Chondrocyte (in vitro differentiated cells): ENCODE results near the gene TNFAIP3. TPM values are rescaled to one million over a fixed set of nuclear protein-coding genes. Genes with fewer than 3 reads are reported as not detected.
"Not testable (repeated sequence)": the region's sequence is repeated elsewhere in the genome, so short reads cannot be mapped to it uniquely, and the experiment has no call there.

ENCODE experiments used
- DNase-seq: peaks from one replicate; pipeline ENCODE4 v3.0.0; 2021; ENCODE audit warnings: mixed read lengths, low spot score
- H3K27ac Mint-ChIP-seq: one replicate; pipeline ENCODE4 v1.8.0; 2021; ENCODE audit warnings: mild to moderate bottlenecking, moderate library complexity, mixed read lengths; ENCODE audit not compliant: unreplicated experiment
- H3K27me3 Mint-ChIP-seq: 2 replicates; pipeline ENCODE4 v1.8.0; 2021; ENCODE audit warnings: low read depth, mixed read lengths
- H3K36me3 Mint-ChIP-seq: 2 replicates; pipeline ENCODE4 v1.8.0; 2021; ENCODE audit warnings: low read depth, mixed read lengths
- H3K4me1 Mint-ChIP-seq: 2 replicates; pipeline ENCODE4 v1.8.0; 2021; ENCODE audit warnings: low read depth, mild to moderate bottlenecking, mixed read lengths
- H3K4me3 Mint-ChIP-seq: one replicate; pipeline ENCODE4 v1.8.0; 2021; ENCODE audit warnings: mild to moderate bottlenecking, moderate library complexity, mixed read lengths; ENCODE audit not compliant: unreplicated experiment
- H3K9me3 Mint-ChIP-seq: 2 replicates; pipeline ENCODE4 v1.8.0; 2021; ENCODE audit warnings: low read depth, mixed read lengths
- total RNA-seq: library from RNA; stranded (reverse); gene quantifications from 3 replicates; pipeline ENCODE4 v1.2.1, GENCODE V29; 2021
- TF ChIP-seq, protein P1 (sequence below): fragments of 200-600 bp; sonication (generic); IDR thresholded peaks from 2 replicates; pipeline ENCODE4 v1.5.0; 2021; ENCODE audit warnings: antibody characterized with exemption, mild to moderate bottlenecking, moderate library complexity

The TNFAIP3 gene
- total RNA-seq, 1 donor from 2014 or later = 7.2 TPM

DNA sequence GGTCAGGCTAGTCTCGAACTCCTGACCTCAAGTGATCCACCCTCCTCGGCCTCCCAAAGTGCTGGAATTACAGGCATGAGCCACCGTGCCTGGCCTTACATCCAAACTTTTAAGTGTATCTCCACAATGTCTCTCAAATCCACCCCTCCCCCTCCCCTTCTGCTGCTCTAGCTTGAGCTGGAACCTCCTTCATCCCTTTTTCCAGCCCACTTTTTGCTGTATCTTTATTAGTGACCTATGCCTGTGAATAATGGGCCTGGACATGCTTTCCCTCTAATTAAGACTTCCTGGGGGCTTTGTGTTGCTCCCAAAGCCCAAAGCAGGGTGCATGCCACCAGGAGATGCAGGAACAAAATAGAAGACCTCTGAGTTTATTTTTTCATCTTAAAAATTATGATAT lies 26.1 kb downstream of the TNFAIP3 start:
- Mint-ChIP-seq H3K4me1 (peaks cover 21% of the 10 kb centered on the region), H3K4me3 (no peak overlapping the region), H3K36me3 (peaks cover 3% of the 10 kb centered on the region), H3K9me3 (peaks cover 15% of the 10 kb centered on the region), H3K27me3 (no peaks in the 10 kb centered on the region), H3K27ac (no peak overlapping the region)
- no peak for DNase-seq
- TF ChIP-seq, protein P1, sequence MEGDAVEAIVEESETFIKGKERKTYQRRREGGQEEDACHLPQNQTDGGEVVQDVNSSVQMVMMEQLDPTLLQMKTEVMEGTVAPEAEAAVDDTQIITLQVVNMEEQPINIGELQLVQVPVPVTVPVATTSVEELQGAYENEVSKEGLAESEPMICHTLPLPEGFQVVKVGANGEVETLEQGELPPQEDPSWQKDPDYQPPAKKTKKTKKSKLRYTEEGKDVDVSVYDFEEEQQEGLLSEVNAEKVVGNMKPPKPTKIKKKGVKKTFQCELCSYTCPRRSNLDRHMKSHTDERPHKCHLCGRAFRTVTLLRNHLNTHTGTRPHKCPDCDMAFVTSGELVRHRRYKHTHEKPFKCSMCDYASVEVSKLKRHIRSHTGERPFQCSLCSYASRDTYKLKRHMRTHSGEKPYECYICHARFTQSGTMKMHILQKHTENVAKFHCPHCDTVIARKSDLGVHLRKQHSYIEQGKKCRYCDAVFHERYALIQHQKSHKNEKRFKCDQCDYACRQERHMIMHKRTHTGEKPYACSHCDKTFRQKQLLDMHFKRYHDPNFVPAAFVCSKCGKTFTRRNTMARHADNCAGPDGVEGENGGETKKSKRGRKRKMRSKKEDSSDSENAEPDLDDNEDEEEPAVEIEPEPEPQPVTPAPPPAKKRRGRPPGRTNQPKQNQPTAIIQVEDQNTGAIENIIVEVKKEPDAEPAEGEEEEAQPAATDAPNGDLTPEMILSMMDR = no peak

DNA sequence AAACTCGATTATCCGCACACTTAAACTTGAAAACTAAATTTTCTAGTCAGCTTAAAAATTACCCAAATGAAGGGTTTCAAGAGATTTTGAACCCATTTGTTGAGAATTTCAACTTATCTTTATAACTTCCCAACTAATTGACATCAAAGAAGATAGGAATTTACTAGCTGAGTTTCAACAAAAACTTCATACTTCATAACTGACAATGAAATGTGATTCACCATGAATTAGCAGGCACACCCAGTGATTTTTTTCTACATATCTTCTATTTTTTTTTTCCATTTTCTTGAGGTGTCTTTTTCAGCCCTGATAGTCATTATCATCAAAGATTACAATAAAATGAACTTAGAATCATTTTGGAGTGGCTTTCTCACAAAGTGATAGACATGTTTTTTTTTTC lies 26.7 kb downstream of the TNFAIP3 start:
- no peaks in the 10 kb centered on the region for H3K27me3 Mint-ChIP-seq
- peaks cover 21% of the 10 kb centered on the region for H3K4me1 Mint-ChIP-seq
- H3K27ac Mint-ChIP-seq = no peak overlapping the region
- no peaks in the 10 kb centered on the region for H3K36me3 Mint-ChIP-seq
- DNase-seq = no peak
- H3K9me3 Mint-ChIP-seq = peaks cover 10% of the 10 kb centered on the region
- H3K4me3 Mint-ChIP-seq = no peak overlapping the region
- TF ChIP-seq, protein P1 = no peak

DNA sequence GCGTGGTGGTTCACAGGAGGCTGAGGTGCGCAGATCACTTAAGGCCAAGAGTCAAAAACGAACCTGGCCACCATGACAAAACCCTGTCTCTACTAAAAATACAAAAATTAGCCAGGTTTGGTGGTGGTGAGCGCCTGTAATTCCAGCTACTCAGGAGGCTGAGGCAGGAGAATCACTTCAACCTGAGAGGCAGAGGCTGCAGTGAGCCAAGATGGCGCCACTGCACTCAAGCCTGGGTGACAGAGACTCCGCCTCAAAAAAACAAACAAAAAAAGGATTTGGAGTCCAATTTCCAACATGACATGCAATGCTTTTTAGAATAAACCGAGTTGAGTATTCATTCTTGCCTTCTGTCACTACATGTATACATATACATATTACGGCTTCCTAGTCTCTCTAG lies 27.3 kb downstream of the TNFAIP3 start:
- not testable (repeated sequence) for H3K27me3 Mint-ChIP-seq, H3K36me3 Mint-ChIP-seq, H3K27ac Mint-ChIP-seq, DNase-seq, H3K9me3 Mint-ChIP-seq, H3K4me3 Mint-ChIP-seq
- H3K4me1 Mint-ChIP-seq = peaks cover 21% of the 10 kb centered on the region

DNA sequence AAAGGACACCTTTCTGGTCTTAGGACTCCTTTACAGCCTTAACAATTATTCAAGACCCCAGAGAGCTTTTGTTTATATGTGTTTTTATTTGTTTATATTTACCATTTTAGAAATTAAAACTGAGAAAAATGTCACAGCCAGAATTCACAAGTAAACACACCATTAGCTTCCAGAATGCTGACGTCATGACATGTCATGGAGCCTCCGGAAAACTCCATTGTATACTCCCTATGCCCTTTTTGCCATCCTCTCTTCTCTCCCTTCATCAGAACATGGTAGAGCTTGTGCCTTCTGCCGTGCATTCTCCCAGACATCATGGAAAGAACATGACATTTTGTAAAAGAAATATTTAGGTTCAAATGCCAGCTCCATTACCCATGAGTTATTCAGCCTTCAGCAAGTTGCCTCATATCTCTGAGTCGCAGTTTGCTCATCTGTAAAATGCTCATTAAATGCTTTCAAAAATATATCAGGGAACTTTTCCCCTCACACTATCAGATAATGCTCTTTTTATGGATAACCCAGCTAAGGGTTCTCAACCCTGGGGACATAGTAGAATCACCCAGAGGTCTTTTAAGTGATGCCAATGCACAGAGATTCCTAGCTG lies 27.8 kb downstream of the TNFAIP3 start:
- H3K36me3 Mint-ChIP-seq = no peaks in the 10 kb centered on the region
- TF ChIP-seq, protein P1 = no peak
- peak overlapping the region; percentile 84 for H3K27ac Mint-ChIP-seq
- H3K4me3 Mint-ChIP-seq = no peak overlapping the region
- H3K27me3 Mint-ChIP-seq = no peaks in the 10 kb centered on the region
- DNase-seq = no peak
- peaks cover 2% of the 10 kb centered on the region for H3K9me3 Mint-ChIP-seq
- H3K4me1 Mint-ChIP-seq = peaks cover 21% of the 10 kb centered on the region

DNA sequence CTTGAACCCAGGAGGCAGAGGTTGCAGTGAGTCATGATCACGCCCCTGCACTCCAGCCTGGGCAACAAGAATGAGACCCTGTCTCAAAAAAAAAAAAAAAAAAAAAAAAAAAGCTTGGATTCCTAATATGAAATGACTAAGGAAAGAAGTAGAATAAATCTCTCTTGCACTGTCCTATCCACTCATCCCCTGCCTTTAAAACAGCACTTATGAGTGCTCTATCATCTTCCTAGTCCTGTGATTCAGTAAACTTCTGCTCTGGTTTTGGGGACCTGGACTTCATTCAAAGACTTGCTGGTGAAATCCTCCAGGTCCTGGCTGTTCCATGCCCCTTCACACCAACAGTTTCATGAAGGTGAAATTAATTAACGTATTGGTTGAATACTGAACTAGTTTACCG lies 29.6 kb downstream of the TNFAIP3 start:
- Mint-ChIP-seq H3K4me1 (peaks cover 21% of the 10 kb centered on the region), H3K9me3 (no peaks in the 10 kb centered on the region), H3K4me3 (no peak overlapping the region), H3K27ac (no peak overlapping the region), H3K36me3 (no peaks in the 10 kb centered on the region), H3K27me3 (no peaks in the 10 kb centered on the region)
- TF ChIP-seq, protein P1 = no peak
- no peak for DNase-seq

DNA sequence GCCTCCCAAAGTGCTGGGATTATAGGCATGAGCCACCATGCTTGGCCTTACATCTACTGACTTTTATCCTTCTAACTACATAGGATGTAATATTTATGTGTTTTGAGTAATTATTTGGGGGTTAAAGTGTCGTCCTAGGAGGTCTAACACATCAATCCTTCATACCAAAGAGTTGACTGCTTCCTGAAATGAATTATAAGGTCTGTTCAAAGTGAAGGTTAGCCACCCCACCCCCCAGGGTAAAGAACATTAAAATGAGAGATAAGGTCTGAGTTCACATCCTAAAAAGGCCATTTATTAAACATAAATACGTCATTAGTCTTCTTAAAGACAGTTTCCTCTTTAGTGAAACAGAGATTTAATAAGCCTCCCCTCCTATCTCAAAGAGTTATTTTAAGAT lies 33.8 kb downstream of the TNFAIP3 start:
- H3K4me1 Mint-ChIP-seq = peaks cover 5% of the 10 kb centered on the region
- H3K4me3 Mint-ChIP-seq = no peak overlapping the region
- TF ChIP-seq, protein P1 = no peak
- H3K9me3 Mint-ChIP-seq = no peaks in the 10 kb centered on the region
- DNase-seq = no peak
- no peaks in the 10 kb centered on the region for H3K27me3 Mint-ChIP-seq
- H3K36me3 Mint-ChIP-seq = no peaks in the 10 kb centered on the region
- H3K27ac Mint-ChIP-seq = no peak overlapping the region
